NCI-H1694 treated with DMSO at 0.1 percent for 48 hours (cell line): ENCODE measurements around the gene EXTL2.
A peak's percentile ranks its signal among the peaks of the same experiment; 100 is the strongest.
"Not testable (repeated sequence)": the region's sequence is repeated elsewhere in the genome, so short reads cannot be mapped to it uniquely, and the experiment has no call there.

Experiments
- DNase-seq: peaks from one replicate; lab custom pipeline; 2025; lab: John Stamatoyannopoulos, UW

Gene EXTL2

DNA sequence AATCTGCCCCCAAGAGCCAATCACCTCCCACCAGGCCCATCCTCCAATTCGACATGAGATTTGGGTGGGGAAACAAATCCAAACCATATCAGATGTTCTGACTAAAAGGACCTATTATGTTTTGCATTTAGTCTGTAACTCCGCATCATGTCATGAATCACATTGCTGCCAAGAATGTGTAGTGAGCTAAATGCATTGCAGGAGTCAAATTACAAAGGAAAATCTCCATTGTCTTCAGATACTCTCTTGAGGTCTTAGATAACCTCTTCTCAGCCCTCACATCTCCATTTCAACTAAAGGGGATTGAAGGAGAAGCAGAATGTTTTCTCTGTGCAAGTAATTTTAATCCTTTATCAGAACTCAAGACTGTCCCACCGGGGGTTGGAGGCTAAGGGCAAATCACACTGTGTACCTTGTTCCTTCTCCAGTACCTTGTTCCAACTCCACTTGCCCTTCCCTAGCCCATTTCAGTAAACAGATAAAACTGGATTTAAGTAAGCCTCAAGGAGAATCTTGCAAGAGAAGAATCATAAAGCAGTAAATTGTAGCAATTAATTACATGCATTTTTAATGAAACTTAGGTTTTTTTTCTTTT, 34.1 kb downstream of the EXTL2 start:
- no peak for DNase-seq

DNA sequence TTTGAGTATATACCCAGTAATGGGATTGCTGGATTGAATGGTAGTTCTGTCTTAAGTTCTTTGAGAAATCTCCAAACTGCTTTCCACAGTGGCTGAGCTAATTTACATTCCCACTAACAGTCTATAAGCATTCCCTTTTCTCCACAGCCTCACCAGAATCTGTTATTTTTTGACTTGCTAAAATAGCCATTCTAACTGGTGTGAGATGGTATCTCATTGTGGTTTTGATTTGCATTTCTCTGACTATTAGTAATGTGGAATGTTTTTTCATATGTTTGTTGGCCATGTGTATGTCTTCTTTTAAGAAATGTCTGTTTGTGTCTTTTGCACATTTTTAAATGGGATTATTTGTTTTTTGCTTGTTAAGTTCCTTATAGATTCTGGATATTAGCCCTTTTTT, 39.5 kb downstream of the EXTL2 start:
- not testable (repeated sequence) for DNase-seq

DNA sequence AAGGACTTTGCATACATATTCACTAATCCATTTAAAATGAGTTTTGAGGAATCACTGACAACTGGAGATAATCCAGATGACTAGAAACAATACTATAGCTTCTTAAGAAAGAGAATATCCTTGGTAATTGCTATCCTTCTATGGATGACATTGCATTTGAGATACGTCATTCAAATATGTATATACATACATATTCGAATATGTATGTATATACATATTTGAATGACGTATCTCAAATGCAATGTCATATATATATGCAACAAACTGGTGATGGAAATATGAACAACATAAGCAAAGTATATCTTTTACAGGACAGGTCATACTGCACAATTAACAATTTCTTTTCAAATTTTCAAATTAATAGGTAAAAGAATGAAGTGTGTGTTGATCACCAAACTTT, 41.7 kb downstream of the EXTL2 start:
- DNase-seq = no peak

DNA sequence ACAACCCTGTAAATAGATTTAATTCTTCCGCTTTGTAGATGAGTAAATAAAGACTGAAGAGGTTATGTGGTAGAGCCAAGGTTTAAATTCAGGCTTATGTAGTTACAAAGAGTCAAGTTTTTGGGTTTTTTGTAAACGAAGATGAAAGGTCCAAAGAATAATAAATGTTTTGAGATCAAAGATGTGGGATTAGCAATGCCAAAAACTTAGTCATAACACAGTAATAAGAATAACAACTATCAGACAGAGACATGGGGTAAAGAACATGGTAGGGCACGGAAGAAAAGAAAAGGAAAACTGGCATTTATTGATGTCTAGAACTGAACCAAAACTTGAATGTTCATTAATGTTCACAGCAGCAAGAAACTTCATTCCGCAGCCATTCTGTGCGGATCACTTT, 42.9 kb downstream of the EXTL2 start:
- DNase-seq = no peak

DNA sequence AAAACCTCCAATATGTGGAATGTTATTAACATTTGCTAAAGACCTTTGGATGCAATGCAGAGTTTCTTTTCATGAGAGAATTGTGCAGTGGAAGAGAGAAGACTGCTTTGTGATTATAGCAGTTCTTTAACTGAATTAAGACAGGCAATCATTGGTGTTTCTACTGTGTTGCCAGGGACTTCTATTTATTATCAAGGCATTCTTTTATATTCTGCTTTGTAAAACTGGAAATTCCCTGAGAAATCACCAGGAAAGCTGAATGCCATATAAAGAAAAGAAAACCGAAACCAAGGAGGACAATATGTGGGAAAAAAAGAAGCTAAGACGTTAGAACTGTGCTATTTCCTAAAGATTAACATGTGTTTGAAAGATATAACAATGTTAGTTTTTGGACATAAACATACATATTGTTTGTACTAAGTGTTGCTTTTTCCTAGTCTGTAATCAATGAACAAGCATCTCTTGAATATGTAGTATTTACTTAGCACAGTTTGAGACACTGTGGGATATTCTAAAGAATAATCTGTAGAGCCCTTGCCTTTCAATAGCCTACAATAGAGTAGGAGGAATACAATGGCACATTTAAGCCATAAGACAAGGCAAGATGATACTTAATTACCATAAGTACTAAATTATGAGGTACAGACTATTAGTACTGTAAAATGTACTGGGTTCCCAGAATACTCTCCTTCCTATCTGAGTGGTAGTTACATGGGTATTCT, 47.1 kb downstream of the EXTL2 start:
- DNase-seq = no peak

DNA sequence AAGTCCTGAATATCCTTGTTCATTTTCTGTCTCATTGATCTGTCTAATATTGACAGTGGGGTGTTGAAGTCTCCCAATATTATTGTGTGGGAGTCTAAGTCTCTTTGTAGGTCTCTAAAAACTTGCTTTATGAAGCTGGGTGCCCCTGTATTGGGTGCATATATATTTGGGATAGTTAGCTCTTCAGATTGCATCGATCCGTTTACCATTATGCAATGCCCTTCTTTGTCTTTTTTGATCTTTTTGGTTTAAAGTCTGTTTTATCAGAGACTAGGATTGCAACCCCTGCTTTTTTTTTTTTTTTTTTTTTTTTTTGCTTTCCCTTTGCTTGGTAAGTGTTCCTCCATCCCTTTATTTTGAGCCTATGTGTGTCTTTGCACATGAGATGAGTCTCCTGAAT, 51.5 kb downstream of the EXTL2 start:
- not testable (repeated sequence) for DNase-seq

DNA sequence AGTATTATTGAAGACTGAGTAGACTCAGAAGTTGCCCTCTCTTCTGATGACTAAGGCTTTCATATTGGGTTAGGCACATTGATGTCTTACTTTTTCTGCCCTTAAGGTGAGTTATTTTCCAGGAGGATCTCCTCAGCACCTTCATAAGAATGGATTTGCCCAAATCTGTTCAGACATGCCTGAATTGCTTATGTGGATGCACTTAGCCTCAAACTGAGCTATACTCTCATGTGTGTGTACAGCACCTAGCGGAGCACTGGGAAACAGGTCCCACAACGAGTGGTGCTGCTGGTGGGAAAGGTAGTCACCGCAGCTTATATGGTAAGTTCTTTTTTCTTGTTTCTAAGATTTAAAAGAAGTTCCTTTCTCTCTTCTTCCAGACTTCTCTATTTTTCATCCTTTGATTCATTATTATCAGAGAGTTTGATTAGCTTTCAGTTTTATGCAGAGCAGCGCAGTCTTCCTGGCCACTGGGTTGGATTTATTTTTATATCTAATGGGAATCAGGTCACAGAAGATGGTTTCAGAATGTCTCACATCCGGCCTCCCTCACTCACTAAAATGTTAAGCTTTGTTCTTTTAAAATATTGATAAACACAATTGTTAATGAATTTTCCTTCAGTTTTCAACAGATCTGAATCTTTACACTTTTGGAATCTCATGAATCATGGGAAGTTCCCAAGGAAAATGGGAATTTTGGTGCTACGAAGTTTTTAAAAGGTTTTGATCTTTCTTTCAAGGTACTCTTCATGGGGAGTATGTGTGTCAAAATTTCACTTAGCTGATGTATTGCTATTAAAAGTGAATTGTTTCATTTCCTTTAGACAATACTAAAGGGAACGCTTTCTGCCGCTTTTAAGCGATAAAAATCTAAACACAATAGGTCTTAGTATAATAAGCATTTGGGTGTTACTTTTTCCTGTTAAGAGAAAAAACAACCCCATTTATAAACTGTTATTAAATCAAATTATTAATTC, 58.5 kb downstream of the EXTL2 start:
- no peak for DNase-seq

DNA sequence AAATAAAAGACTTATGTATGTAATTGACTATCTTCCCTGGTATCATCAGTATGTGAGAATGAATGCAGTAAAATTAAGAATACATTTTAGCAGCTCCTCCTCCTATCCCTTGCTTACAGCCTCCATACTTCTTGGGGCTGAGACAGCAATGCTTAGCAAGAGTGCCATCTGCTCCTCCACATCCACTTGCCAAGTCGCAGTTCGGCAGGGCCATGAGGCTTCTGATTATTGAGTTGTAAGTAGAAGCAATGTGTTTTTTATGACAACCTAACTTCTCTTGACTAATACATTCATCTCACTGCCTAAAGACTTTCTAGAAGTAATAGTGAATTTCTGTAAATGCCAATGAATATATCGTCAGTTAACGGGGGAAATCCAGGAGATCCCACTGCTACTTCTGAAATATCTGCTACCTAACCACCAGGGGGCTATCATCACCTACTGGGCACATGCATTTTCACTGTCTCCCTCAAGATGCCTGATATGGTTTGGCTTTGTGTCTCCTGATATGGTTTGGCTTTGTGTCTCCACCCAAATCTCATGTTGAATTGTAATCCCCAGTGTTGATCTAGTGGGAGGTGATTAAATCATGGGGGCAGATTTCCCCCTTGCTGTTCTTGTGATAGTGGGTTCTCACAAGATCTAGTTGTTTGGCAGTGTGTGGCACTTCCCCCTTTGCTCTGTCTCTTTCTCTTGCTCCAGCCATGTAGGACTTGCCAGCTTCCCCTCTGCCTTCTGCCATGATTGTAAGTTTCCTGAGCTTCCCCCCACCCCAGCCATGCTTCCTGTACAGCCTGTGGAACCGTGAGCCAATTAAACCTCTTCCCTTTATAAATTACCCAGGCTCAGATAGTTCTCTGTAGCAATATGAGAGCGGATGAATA, 59.6 kb downstream of the EXTL2 start:
- DNase-seq = peak; percentile 23

DNA sequence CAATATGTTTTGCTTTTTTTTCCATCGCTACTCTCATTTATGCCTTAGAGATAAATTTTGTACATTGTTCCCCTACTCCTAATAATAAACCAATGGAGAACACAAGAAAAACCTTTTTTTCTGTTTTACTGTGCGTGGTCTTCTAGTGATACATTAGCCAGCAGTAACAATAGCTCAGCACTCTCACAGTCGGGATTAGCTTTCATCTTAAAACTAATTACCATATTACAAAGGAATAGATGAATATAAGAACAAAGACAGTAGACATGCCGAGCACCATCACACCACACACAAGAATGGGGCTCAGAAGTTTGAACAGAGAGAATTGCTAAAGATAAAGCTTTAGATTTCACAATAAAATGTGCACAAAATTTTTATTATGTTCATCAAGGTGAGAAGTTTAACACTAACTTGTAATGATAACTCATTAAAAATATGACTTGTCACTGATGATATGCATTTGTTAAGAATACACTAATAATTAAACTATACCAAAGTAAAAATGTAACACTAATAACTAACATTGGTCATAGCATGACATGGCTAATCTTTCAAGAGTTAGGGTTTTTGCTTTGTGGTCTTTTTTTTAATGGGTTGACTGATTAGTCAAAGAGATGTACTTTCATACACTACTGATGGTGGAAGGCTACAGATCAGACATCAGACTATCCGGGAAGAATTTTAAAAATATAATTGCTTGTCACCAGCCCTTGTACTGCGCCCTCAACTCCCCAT, 61.8 kb downstream of the EXTL2 start:
- DNase-seq = no peak

DNA sequence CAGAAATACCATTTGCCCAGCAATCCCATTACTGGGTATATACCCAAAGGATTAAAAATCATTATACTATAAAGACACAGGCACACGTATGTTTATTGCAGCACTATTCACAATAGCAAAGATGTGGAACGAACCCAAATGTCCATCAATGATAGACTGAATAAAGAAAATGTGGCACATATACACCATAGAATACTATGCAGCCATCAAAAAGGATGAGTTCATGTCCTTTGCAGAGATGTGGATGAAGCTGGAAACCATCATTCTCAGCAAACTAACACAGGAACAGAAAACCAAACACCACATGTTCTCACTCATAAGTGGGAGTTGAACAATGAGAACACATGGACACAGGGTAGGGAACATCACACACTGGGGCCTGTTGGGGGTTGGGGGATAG, 69.0 kb downstream of the EXTL2 start:
- not testable (repeated sequence) for DNase-seq
